Activated T-cell treated with anti-CD3 and anti-CD28 coated beads, Interleukin-2, amount 50 U/mL, for 24 hours (primary cell): ENCODE data around the gene EEFSEC.

Experiments
- DNase-seq: peaks from one replicate; pipeline ENCODE4 v3.0.0-alpha.2; 2020
- H3K27ac Mint-ChIP-seq: 2 replicates; pipeline ENCODE4 v1.8.0; 2020; ENCODE audit warnings: mild to moderate bottlenecking, mixed read lengths
- H3K27me3 Mint-ChIP-seq: 2 replicates; pipeline ENCODE4 v1.8.0; 2020; ENCODE audit warnings: mixed read lengths
- H3K36me3 Mint-ChIP-seq: 2 replicates; pipeline ENCODE4 v1.8.0; 2020; ENCODE audit warnings: low read depth, mixed read lengths
- H3K4me1 Mint-ChIP-seq: 2 replicates; pipeline ENCODE4 v1.8.0; 2020; ENCODE audit warnings: low read depth, mixed read lengths
- H3K4me3 Mint-ChIP-seq: 2 replicates; pipeline ENCODE4 v1.8.0; 2020; ENCODE audit warnings: mild to moderate bottlenecking, moderate library complexity, mixed read lengths
- H3K9me3 Mint-ChIP-seq: 2 replicates; pipeline ENCODE4 v1.8.0; 2020; ENCODE audit warnings: mixed read lengths

The EEFSEC gene

DNA sequence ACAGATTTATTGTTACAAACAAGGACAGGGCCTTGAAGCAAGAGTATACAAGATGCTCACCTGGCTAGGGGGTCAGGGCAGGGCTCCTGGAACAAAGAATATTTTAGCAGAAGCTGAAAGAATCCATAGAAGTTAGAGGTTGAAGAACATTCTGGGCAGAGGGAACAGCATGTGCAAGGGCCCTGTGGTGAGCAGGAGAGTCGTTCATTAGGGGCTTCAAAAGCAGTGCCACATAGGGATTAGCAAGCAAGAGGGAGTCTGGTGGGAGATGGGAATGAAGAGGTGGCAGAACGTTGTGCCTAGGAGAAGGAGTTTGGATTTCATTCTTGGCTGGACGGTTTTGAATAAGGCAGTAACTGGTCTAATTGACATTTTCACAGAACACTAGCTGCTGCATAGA, 290.5 kb downstream of the EEFSEC start:
- H3K36me3 Mint-ChIP-seq: peaks cover 5% of the 10 kb centered on the region
- H3K4me1 Mint-ChIP-seq: peaks cover 18% of the 10 kb centered on the region
- no peak overlapping the region for H3K27ac Mint-ChIP-seq
- peaks cover 22% of the 10 kb centered on the region for H3K27me3 Mint-ChIP-seq
- no peak overlapping the region for H3K4me3 Mint-ChIP-seq
- DNase-seq: no peak
- peaks cover 15% of the 10 kb centered on the region for H3K9me3 Mint-ChIP-seq

DNA sequence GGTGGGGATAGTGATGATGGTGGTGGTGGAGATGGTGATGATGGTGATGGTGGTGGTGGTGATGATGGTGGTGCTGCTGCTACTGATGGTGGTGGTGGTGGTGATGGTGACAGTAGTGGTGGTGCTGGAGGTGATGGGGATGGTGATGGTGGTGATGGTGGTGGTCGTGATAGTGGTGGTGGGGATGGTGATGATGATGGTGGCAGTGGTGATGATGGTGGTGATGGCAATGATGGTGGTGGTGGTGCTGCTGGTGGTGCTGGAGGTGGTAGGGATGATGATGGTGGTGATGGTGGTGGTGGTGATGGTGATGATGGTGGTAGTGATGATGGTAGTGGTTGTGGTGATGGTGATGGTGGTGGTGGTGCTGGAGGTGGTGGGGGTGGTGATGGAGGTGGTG, 292.1 kb downstream of the EEFSEC start:
- H3K4me3 Mint-ChIP-seq: no peak overlapping the region
- peaks cover 5% of the 10 kb centered on the region for H3K36me3 Mint-ChIP-seq
- H3K27ac Mint-ChIP-seq: no peak overlapping the region
- H3K9me3 Mint-ChIP-seq: peaks cover 23% of the 10 kb centered on the region
- DNase-seq: no peak
- H3K27me3 Mint-ChIP-seq: peaks cover 8% of the 10 kb centered on the region
- H3K4me1 Mint-ChIP-seq: peaks cover 28% of the 10 kb centered on the region

DNA sequence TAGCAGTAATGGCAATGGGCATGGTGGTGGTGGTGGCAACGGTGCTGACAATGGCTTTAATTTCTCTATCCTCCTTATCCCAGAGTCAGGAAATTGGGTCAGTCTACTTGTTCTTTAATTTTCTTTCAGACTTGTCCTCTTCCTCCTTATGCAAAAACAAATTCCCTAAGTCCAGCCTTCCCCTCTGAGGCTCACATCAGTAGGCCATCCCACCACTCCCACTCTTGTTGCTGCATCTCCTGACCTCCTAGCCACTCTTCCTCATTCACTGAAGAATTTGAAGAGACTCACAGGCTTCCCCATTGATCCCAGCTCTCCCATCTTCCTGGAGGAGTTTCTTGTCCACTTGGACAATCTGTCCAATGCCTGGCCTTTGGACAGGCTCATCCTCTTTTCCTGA, 293.5 kb downstream of the EEFSEC start:
- H3K27me3 Mint-ChIP-seq: peaks cover 10% of the 10 kb centered on the region
- H3K4me1 Mint-ChIP-seq: peaks cover 34% of the 10 kb centered on the region
- H3K27ac Mint-ChIP-seq: peak overlapping the region; percentile 86
- peaks cover 30% of the 10 kb centered on the region for H3K9me3 Mint-ChIP-seq
- H3K36me3 Mint-ChIP-seq: peaks cover 5% of the 10 kb centered on the region
- no peak overlapping the region for H3K4me3 Mint-ChIP-seq
- DNase-seq: no peak

DNA sequence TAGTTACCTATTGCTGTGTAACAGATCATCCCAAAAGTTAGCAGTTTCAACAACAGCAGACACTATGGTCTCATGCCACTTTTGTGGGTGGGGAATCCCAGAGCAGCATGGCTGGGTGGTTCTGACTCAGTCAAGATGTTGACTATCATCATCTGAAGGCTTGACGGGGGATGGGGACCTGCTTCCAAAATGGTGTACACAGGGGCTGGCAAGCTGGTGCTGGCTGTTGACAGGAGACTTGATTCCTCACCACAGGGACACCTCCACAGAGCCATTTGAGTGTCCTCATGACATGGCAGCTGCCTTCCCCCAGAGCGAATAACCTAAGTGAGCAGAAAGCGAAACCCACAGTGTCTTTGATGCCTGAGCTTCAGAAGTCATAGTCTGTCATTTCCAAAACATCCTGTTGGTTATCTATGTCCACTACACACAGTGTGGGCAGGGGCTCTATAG, 294.3 kb downstream of the EEFSEC start:
- Mint-ChIP-seq H3K36me3 (peaks cover 5% of the 10 kb centered on the region), H3K4me3 (no peak overlapping the region), H3K9me3 (peaks cover 30% of the 10 kb centered on the region), H3K27me3 (peaks cover 11% of the 10 kb centered on the region), H3K4me1 (peaks cover 34% of the 10 kb centered on the region), H3K27ac (peak overlapping the region; percentile 86)
- peak; percentile 62 for DNase-seq

DNA sequence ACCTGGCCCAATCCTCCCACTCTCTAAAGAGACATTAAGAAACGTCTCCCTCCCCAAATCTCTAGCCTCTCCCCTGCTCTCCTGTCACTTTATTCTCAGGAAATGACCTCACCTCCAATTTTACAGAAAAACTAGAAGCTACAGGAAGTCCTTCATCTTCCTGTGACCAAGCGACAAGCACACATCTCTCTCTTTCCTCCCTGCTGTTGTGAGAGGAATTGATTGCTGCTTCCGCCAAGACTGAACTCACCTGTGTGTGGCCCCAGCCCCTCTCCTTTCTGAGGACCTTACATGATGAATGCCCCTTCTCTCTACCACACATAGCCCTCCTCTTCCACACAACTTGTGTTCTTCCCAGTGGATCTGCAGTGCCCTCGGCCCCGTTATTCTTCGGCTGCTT, 295.2 kb downstream of the EEFSEC start:
- DNase-seq: no peak
- Mint-ChIP-seq H3K27me3 (peaks cover 3% of the 10 kb centered on the region), H3K36me3 (peaks cover 5% of the 10 kb centered on the region), H3K27ac (peak overlapping the region; percentile 83), H3K4me3 (peak overlapping the region; percentile 24), H3K4me1 (peaks cover 34% of the 10 kb centered on the region), H3K9me3 (peaks cover 30% of the 10 kb centered on the region)

DNA sequence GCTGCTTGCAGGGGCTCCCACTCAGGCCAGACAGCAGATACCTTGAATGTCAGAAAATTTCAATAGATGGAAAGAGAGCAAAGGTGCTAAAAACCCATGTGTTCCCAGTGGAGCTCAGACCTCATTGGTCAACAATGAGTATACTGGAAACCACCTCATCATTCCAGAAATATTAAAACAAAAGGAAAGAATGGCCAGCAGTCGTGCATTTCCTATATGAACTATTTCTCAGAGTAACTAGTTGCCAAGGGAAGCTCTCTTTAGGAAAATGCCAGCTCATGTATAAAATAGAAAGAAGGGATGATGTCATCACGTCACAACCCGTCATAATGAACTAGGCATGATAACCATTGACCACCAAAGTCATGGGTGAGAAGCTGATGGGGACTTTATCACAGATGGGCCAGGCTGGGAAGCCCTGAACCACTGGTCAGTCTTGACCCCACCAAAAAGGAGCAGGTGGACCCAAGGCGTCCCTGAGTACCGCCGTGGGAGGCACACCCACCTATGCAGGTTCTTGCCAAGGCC, 295.9 kb downstream of the EEFSEC start:
- no peak overlapping the region for H3K4me3 Mint-ChIP-seq
- peaks cover 34% of the 10 kb centered on the region for H3K4me1 Mint-ChIP-seq
- no peak for DNase-seq
- peaks cover 5% of the 10 kb centered on the region for H3K36me3 Mint-ChIP-seq
- H3K27ac Mint-ChIP-seq: peak overlapping the region; percentile 83
- peaks cover 30% of the 10 kb centered on the region for H3K9me3 Mint-ChIP-seq
- peaks cover 6% of the 10 kb centered on the region for H3K27me3 Mint-ChIP-seq

DNA sequence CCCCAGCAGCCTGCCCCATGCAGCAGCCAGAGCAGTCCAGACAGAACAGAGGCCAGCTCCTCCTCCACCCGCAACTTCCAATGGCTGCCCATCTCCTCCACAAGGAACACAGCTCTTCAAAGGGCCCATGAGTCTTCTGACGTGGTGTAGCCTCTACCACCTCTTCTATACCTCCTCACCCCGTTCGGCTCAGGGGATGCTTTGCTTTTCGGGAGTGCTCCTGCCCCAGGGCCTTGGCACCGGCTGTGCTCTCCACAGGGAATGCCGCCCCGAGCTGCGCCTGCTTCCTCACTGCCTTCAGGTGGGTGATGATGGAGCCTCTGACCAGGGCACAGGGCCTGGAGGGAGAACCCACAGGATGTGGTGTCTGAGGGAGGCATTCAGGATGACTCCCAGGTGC, 298.8 kb downstream of the EEFSEC start:
- Mint-ChIP-seq H3K4me3 (no peak overlapping the region), H3K4me1 (peaks cover 30% of the 10 kb centered on the region), H3K27me3 (peaks cover 28% of the 10 kb centered on the region), H3K27ac (no peak overlapping the region), H3K36me3 (peaks cover 5% of the 10 kb centered on the region), H3K9me3 (peaks cover 25% of the 10 kb centered on the region)
- DNase-seq: no peak

DNA sequence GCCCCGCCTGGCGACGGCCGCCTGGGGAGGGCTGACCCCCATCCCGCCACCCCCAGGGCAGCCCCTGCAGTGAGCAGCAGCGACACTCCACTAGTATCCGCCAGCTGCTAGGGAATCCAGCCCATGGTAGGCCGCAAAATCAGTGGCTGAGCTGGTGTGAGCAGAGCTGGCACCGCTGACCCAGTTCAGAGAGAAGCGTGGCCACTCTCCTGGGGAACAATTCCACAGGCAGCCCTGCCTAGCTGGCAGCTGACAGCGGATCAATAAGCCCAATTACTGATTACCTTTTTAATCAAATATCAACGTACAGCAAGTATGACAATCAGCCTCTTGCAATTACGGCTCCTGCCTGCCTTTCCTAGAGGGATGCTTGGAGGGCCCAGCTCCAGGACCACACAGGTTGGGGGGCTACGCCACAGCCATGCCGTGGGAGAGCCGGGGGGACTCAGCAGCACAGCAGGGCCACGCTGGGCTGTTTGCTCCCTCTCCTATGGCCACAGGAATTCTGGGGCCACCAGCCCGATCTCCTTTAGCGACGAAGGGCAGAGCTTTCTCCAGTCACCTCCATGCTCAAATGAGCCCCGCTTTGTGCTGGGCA, 299.5 kb downstream of the EEFSEC start:
- Mint-ChIP-seq H3K4me3 (no peak overlapping the region), H3K9me3 (peaks cover 20% of the 10 kb centered on the region), H3K4me1 (peaks cover 23% of the 10 kb centered on the region), H3K27me3 (peaks cover 28% of the 10 kb centered on the region), H3K36me3 (peaks cover 2% of the 10 kb centered on the region), H3K27ac (no peak overlapping the region)
- no peak for DNase-seq

DNA sequence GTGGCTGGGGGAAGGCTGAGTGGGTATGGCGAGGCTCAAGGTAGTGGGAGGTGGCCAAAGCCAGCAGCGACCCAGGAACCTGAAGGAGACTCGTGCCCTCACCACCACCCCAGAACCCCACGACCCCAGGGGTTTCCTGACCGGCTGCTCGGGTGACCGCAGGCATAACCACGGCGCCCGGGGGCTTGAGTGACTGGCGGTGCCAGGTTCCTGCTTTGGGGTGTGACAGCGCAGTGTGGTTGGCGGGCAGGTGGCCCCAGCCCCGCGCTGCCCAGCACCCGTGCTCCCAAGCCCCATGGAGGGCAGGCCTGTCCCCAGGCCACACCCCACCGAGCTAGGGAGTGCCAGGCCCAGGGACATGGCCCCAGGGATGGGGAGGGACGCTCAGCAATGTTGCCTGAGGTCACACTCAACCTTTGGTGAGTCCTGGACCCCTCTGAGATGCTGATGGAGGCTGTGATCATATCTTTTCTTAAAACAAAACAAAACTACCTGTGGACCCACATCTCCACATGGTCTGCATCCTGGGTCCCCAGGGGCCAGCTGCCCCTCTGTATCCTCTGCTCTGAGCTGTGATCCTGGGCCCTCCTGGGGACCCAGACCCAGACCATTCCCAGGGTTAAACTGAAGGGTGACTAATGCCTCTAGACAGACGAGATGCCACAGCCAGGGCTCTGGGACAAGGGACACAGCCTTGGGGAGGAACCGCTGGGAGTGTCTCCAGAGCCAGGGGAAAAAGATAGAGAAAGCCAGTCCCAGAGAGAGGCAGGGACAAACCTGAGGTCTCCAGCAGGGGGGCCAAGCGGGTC, 300.4 kb downstream of the EEFSEC start:
- no peak overlapping the region for H3K27ac Mint-ChIP-seq

DNA sequence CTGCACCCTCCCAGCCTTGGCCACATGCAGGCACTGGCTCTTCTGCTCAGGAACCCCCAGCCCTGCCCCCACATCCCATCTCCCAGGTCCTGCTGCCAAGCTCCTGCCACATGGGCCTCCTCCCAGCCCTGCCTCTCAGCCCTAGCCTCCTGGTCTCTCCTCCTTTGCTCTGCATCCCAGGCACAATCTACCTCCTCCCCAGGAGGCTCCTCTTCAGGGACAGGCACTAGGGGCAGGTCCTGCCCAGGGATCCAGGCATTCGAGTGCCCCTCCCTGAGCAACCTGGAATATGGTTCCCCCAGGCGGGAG, 301.0 kb downstream of the EEFSEC start:
- peaks cover 12% of the 10 kb centered on the region for H3K4me1 Mint-ChIP-seq
- peaks cover 28% of the 10 kb centered on the region for H3K27me3 Mint-ChIP-seq
- no peaks in the 10 kb centered on the region for H3K36me3 Mint-ChIP-seq
- no peak overlapping the region for H3K27ac Mint-ChIP-seq
- no peak overlapping the region for H3K4me3 Mint-ChIP-seq
- no peak for DNase-seq
- peaks cover 11% of the 10 kb centered on the region for H3K9me3 Mint-ChIP-seq

More for the DNA sequence above, 300.4 kb downstream of the EEFSEC start:
- H3K4me1 Mint-ChIP-seq: peaks cover 17% of the 10 kb centered on the region
- H3K9me3 Mint-ChIP-seq: peaks cover 16% of the 10 kb centered on the region
- H3K27me3 Mint-ChIP-seq: peaks cover 28% of the 10 kb centered on the region
- no peak overlapping the region for H3K4me3 Mint-ChIP-seq
- H3K36me3 Mint-ChIP-seq: no peaks in the 10 kb centered on the region
- DNase-seq: no peak

DNA sequence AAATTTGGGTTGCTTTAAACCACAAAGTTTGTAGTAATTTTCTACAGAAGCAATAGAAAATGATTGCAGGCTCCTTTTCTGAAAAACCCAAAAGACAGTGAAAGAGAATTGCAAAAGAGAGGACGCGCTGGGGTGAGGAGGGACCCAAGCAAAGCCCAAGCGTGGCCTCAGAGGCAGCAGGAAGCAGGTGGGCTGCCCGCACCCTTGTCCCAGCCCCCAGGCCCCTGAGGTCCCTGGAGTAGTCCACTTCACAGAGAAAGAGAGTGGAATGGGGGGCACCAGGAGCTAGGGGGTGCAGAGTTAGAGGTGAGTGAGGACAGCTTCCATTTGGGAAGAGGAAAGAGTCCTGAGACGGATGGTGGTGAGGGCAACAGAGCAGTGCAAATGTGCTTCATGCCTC, 301.8 kb downstream of the EEFSEC start:
- H3K27me3 Mint-ChIP-seq: peaks cover 28% of the 10 kb centered on the region

DNA sequence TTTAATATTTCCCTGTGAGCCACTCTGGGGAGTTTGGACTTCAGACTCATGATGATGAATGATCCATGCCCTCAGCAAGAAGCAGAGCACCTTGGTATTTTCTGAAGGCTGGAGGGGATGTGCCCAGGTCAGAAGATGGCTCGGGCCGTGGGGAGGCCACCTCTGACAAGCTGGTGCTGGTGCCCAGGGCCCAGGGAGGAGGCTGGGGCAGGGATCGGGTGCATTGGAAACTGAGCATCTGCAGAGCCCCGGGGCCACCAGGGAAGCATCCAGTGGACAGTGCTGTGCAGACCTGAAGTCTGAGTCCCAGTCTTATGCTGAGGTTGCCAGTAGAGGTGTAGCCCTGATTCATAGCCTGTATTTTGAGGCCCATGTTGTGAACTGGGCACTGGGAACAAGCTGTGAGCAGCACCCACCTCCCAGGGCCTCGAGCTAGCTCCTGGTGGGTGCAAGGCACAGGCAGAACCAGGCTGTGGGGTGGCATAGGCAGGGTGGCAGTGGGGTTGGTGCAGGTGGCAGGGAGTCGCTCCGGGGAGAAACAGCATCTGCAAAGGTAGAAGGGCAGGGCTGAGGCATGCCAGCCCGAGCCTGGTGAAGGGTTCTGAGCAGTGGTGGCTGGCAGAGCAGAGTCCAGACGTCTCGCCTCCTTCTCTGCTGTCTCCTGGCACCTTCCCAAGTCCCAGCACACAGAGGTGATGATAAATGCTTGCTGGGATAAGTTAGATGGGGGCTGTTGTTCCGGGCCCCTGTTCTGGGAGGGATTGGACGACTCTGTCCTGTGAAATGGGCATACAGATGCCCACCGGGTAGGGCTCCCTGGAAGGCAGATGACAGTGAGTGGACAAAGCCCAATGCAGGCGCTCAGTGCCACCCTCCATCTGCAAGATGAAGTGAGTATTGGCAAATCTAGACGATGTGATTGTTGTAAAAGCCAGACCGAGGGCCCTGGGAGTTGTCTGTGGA, 302.8 kb downstream of the EEFSEC start:
- Mint-ChIP-seq H3K4me1 (no peaks in the 10 kb centered on the region), H3K27me3 (peaks cover 28% of the 10 kb centered on the region)

More for the DNA sequence above, 301.8 kb downstream of the EEFSEC start:
- Mint-ChIP-seq H3K27ac (no peak overlapping the region), H3K4me1 (peaks cover 7% of the 10 kb centered on the region), H3K9me3 (peaks cover 9% of the 10 kb centered on the region), H3K4me3 (no peak overlapping the region), H3K36me3 (no peaks in the 10 kb centered on the region)
- no peak for DNase-seq

DNA sequence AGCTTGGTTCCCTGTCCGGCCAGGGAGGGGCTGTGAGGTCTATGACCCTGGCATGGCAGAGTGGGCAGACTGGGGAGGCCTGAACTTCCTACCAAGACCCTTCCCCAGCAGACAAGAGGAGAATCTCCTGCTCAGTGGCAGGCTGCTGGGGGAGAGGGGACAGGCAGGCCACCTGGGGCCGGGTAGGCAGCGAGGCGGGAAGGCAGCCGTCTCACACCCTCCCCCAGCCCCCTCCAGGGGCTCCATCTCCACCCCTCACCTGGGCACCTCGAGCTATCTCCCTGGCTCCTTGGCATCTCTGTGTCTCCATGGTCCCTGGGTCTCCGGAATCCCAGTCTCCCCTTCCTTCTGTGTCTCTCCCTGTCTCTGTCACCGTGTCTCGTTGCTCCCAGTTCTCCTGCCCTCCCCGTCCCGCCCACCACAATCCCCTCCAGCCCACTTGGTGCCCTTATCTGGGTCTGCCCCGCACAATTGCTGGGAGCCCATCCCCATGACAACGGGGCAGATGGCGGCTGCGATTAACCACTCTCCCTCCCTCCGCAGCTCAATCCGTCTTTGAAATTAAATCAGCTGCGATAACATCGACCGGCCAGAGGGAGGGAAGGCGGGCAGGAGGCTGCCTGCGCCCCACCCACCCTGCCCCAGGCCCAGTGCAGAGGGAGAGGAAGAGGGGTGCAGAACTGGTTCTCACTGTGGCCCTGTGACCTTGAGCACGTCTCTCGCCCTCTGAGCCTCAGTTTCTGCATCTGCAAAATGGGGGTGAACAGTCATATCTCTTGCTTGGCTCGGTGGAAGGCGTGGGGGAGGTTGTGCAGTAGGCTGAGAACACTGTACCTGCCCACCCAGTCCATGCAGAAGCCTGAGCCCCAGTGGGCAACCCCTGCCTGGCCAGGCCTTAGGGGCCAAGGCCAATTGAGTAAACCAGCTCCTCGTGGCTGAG, 303.8 kb downstream of the EEFSEC start:
- Mint-ChIP-seq H3K36me3 (no peaks in the 10 kb centered on the region), H3K9me3 (no peaks in the 10 kb centered on the region), H3K4me3 (no peak overlapping the region), H3K27ac (no peak overlapping the region), H3K4me1 (no peaks in the 10 kb centered on the region), H3K27me3 (peaks cover 24% of the 10 kb centered on the region)
- no peak for DNase-seq

More for the DNA sequence above, 302.8 kb downstream of the EEFSEC start:
- Mint-ChIP-seq H3K36me3 (no peaks in the 10 kb centered on the region), H3K4me3 (no peak overlapping the region), H3K27ac (no peak overlapping the region), H3K9me3 (peaks cover under 1% of the 10 kb centered on the region)
- DNase-seq: no peak
